Measurements from ENCODE around the gene SIGLEC11.
"Not testable (repeated sequence)": the region's sequence is repeated elsewhere in the genome, so short reads cannot be mapped to it uniquely, and the experiment has no call there.

- not testable (repeated sequence) for TF ChIP-seq PATZ1 (CRISPR knock-in tag; IDR thresholded peaks at IDR 0.05; ENCODE audit: borderline replicate concordance); PPARA (CRISPR knock-in tag; IDR thresholded peaks at IDR 0.05; ENCODE audit: borderline replicate concordance); POU6F1 (CRISPR knock-in tag; IDR thresholded peaks at IDR 0.05; ENCODE audit: borderline replicate concordance, low read depth); TOX (CRISPR knock-in tag; IDR thresholded peaks at IDR 0.05; ENCODE audit: borderline replicate concordance)
These were observed 16.4 kb downstream of the SIGLEC11 start for GRCh38 chr19:49944567-49944966.
